ENCODE data around the gene FRMD5.
"Not testable (repeated sequence)": the region's sequence is repeated elsewhere in the genome, so short reads cannot be mapped to it uniquely, and the experiment has no call there.

Gene FRMD5

DNA sequence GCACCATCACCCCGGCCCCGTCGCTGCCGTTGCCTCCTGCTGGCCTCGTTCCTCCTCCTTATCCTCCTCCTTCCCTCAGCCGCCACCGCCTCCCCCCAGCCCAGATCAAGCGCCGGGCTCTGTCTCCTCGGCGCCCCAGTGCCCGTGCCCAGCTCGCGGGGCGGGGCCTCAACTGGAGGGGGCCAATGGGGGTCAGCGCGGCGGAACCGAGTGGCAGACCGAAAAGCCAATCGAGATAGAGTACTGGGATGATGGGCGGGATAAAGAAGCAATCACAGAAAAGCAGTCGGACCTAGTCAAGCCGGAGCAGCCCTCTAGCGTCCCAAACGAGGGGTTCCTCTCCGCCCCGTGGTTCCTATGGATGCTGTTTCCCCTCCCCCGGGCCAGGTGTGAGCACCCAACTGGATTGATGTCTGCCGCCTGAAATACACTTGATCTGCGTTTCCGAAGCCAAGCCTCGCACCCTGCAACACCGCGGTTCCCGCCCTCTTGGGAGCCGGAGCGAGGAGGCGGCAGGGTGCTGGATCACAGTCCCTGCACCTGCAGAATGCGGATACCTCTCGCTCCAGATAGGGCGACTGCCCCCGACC, at the start of gene FRMD5:
TSS of gene FRMD5 (minus strand) at position 121 of the 590 bp plus-strand sequence.
- Histone ChIP-seq H3K4me3 (ENCODE audit: low read length) (peak within 1 kb of the TSS; percentile 87), H3K4me1 (ENCODE audit: control insufficient read depth, insufficient read depth, low read length) (peaks cover 9% of the 10 kb centered on the region), H3K9ac (ENCODE audit: low read length) (peak within 1 kb of the TSS; percentile 49), H3K27me3 (ENCODE audit: control insufficient read depth, insufficient read depth, low read length) (peaks cover 12% of the 10 kb centered on the region), H3K36me3 (ENCODE audit: control insufficient read depth, insufficient read depth, low read length) (no peaks in the 10 kb centered on the region), H3K27ac (ENCODE audit: low read depth, low read length) (no peak within 1 kb of the TSS)

DNA sequence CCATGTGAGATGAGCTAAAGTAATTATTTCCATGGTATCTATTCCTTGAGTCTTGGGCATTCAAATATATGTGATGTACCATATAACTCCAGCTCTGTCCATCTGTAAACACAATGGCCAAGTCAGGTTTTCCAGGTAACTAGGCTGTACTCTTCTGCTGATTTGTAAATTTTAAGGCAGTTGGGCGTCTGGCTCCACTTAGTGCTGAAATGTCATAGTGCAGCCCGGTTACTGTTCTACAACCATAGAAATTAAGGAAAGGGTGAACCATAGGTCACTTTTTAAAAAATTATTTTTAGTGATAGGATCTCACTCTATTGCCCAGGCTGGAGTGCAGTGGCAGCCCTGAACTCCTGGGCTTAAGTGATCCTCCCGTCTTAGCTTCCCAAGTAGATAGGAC, 48.8 kb upstream of the FRMD5 start:
- Histone ChIP-seq H3K4me1 (ENCODE audit: control insufficient read depth, insufficient read depth, low read length) (no peaks in the 10 kb centered on the region), H3K27ac (ENCODE audit: low read depth, low read length) (no peak overlapping the region), H3K36me3 (ENCODE audit: control insufficient read depth, insufficient read depth, low read length) (no peaks in the 10 kb centered on the region), H3K27me3 (ENCODE audit: control insufficient read depth, insufficient read depth, low read length) (no peaks in the 10 kb centered on the region), H3K4me3 (ENCODE audit: low read length) (no peak overlapping the region), H3K9ac (ENCODE audit: low read length) (no peak overlapping the region)

DNA sequence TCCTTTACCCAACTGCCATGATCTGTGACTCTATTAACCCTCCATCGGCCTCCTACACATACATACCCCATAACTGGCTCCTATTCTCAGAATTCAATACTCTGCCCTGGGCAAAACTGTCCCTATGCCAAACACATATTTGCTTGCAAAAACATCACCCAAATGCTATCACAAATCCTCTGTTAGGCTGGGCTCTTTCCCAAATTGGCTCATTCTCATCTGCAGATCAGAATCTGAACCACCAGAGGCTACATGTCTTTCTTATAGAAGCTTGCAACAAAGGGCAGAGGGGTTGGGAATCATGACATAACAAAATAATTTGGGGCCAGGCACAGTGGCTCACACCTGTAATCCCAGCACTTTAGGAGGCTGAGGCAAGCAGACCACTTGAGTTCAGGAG, 48.1 kb upstream of the FRMD5 start:
- H3K27me3 ChIP-seq (ENCODE audit: control insufficient read depth, insufficient read depth, low read length): no peaks in the 10 kb centered on the region
- H3K27ac ChIP-seq (ENCODE audit: low read depth, low read length): no peak overlapping the region
- no peaks in the 10 kb centered on the region for H3K36me3 ChIP-seq (ENCODE audit: control insufficient read depth, insufficient read depth, low read length)
- H3K4me3 ChIP-seq (ENCODE audit: low read length): no peak overlapping the region
- H3K9ac ChIP-seq (ENCODE audit: low read length): no peak overlapping the region
- no peaks in the 10 kb centered on the region for H3K4me1 ChIP-seq (ENCODE audit: control insufficient read depth, insufficient read depth, low read length)

DNA sequence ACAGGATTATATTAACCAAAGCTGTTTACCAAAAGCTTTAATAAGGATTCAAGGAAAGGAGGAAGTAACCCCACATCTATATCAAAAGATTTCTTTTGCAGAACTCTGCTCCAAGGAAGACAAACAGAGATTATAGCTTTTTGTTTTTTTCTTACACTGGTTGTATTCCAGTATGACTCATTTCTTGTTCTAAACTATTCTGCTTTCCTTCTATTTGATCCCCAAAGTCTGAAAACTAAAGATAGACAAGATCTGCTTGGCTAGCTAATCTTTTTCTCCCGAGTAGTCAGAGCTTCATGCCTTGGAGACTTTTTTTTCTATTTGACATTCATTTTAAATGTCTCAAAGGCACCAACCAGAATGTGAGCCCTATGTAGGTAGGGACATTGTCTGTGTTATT, 36.8 kb upstream of the FRMD5 start:
- H3K27me3 ChIP-seq (ENCODE audit: control insufficient read depth, insufficient read depth, low read length): no peaks in the 10 kb centered on the region
- no peak overlapping the region for H3K4me3 ChIP-seq (ENCODE audit: low read length)
- no peaks in the 10 kb centered on the region for H3K4me1 ChIP-seq (ENCODE audit: control insufficient read depth, insufficient read depth, low read length)
- H3K9ac ChIP-seq (ENCODE audit: low read length): no peak overlapping the region
- H3K27ac ChIP-seq (ENCODE audit: low read depth, low read length): no peak overlapping the region
- no peaks in the 10 kb centered on the region for H3K36me3 ChIP-seq (ENCODE audit: control insufficient read depth, insufficient read depth, low read length)

DNA sequence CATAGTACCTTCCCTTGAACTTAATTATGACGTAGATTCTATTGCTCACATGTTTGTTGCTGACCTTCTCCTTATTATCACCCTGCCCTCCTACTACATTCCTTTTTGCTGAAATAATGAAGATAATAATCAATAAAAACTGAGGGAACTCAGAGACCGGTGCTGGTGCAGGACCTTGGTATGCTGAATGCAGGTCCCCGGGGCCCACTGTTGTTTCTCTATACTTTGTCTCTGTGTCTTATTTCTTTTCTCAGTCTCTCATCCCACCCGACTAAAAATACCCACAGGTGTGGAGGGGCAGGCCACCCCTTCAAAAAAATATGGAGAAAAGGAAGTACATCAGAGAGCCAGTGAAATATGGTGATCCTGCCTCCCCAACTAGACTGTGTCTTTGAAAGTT, 34.2 kb upstream of the FRMD5 start:
- not testable (repeated sequence) for H3K27me3 ChIP-seq (ENCODE audit: control insufficient read depth, insufficient read depth, low read length)

DNA sequence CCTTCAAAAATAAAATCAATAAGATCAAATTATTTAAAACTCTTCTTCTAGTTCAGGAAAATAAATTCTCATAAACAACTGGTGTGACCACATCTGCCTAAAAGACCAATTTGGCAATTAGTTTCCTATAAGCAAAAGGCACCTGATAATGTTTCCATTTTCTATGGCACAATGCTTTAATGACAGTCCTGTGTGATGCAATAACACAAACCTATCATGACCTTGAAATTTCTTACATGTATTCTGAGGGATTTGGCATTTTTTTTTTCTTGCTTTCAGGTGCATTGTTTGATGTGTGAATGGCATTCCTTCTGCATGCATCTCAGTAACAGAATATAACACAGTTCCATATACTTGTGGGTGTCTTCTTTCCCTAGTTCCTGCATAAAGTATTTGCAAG, 32.5 kb upstream of the FRMD5 start:
- Histone ChIP-seq H3K27me3 (ENCODE audit: control insufficient read depth, insufficient read depth, low read length) (no peaks in the 10 kb centered on the region), H3K36me3 (ENCODE audit: control insufficient read depth, insufficient read depth, low read length) (no peaks in the 10 kb centered on the region), H3K4me3 (ENCODE audit: low read length) (no peak overlapping the region), H3K4me1 (ENCODE audit: control insufficient read depth, insufficient read depth, low read length) (no peaks in the 10 kb centered on the region), H3K27ac (ENCODE audit: low read depth, low read length) (no peak overlapping the region), H3K9ac (ENCODE audit: low read length) (no peak overlapping the region)

More for the DNA sequence above, 34.2 kb upstream of the FRMD5 start:
- H3K36me3 ChIP-seq (ENCODE audit: control insufficient read depth, insufficient read depth, low read length); H3K4me3 ChIP-seq (ENCODE audit: low read length); H3K27ac ChIP-seq (ENCODE audit: low read depth, low read length); H3K4me1 ChIP-seq (ENCODE audit: control insufficient read depth, insufficient read depth, low read length); H3K9ac ChIP-seq (ENCODE audit: low read length): not testable (repeated sequence)

DNA sequence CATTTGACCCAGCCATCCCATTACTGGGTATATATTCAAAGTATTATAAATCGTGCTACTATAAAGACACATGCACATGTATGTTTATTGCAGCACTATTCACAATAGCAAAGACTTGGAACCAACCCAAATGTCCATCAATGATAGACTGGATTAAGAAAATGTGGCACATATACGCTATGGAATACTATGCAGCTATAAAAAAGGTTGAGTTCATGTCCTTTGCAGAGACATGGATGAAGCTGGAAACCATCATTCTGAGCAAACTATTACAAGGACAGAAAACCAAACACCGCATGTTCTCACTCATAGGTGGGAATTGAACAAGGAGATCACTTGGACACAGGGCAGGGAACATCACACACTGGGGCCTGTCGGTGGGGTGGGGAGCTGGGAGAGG, 31.9 kb upstream of the FRMD5 start:
- H3K27ac ChIP-seq (ENCODE audit: low read depth, low read length); H3K4me3 ChIP-seq (ENCODE audit: low read length); H3K9ac ChIP-seq (ENCODE audit: low read length); H3K27me3 ChIP-seq (ENCODE audit: control insufficient read depth, insufficient read depth, low read length); H3K4me1 ChIP-seq (ENCODE audit: control insufficient read depth, insufficient read depth, low read length); H3K36me3 ChIP-seq (ENCODE audit: control insufficient read depth, insufficient read depth, low read length): not testable (repeated sequence)

DNA sequence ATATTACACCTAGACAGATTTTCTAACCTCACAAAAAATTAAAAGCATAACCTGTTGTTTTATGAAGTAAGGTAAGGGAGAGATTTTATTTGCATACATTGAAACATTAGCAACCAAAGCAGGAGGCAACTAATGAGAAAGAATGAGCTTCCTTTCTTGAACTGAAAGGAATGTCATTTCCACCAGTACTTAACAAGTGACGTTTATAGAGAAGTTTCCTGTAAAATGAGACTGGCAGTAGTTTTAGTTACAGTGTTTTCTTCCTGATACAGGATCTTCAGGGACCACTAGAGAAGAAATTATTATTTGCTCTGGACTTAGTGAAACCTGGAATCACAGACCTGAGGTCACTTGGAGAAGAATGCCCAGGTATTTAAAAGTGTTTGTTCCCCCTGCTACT, 27.4 kb upstream of the FRMD5 start:
- no peaks in the 10 kb centered on the region for H3K27me3 ChIP-seq (ENCODE audit: control insufficient read depth, insufficient read depth, low read length)
- no peak overlapping the region for H3K4me3 ChIP-seq (ENCODE audit: low read length)
- no peak overlapping the region for H3K9ac ChIP-seq (ENCODE audit: low read length)
- no peaks in the 10 kb centered on the region for H3K36me3 ChIP-seq (ENCODE audit: control insufficient read depth, insufficient read depth, low read length)
- no peaks in the 10 kb centered on the region for H3K4me1 ChIP-seq (ENCODE audit: control insufficient read depth, insufficient read depth, low read length)
- no peak overlapping the region for H3K27ac ChIP-seq (ENCODE audit: low read depth, low read length)

DNA sequence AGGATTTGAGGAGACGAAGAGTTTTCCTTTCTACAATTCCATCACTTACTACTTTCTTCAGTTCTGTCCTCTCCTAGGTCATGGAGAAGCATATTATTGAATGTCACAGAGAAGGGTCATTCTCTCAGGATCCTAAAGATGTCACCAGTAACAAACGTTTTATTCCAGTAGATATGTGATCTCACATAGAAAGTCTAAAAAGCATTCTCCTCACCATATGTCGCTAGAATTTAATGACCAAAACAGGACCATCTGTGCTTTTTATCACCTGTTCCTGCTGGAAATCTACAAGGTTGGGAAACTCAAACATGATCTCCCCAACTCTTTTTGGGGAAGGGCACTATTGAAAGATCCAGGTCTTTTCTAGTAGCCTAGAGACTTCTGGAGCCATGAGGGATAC, 24.0 kb upstream of the FRMD5 start:
- no peaks in the 10 kb centered on the region for H3K36me3 ChIP-seq (ENCODE audit: control insufficient read depth, insufficient read depth, low read length)
- no peak overlapping the region for H3K27ac ChIP-seq (ENCODE audit: low read depth, low read length)
- H3K27me3 ChIP-seq (ENCODE audit: control insufficient read depth, insufficient read depth, low read length): no peaks in the 10 kb centered on the region

DNA sequence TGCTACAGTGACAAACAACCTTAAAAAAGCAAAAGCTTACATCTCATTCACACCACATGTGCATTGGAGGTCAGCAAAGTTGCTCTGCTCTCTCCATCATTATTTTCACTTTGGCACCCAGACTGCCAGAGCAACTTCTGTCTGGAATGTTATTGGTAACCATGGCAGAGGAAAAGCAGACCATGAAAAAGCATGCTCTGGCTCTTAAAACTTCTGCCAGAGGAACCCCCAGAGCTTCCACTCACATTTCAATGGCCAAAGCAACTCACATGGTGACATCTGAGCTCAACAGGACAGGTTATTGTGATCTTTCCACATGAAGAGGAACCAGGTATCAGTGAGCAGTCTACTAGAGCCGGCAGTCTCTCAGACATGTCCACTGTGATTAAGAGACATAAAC, 21.9 kb upstream of the FRMD5 start:
- H3K27me3 ChIP-seq (ENCODE audit: control insufficient read depth, insufficient read depth, low read length): no peaks in the 10 kb centered on the region
- H3K4me1 ChIP-seq (ENCODE audit: control insufficient read depth, insufficient read depth, low read length): no peaks in the 10 kb centered on the region
- H3K4me3 ChIP-seq (ENCODE audit: low read length): no peak overlapping the region
- H3K36me3 ChIP-seq (ENCODE audit: control insufficient read depth, insufficient read depth, low read length): no peaks in the 10 kb centered on the region
- H3K27ac ChIP-seq (ENCODE audit: low read depth, low read length): no peak overlapping the region
- no peak overlapping the region for H3K9ac ChIP-seq (ENCODE audit: low read length)

More for the DNA sequence above, 24.0 kb upstream of the FRMD5 start:
- H3K9ac ChIP-seq (ENCODE audit: low read length): no peak overlapping the region
- no peak overlapping the region for H3K4me3 ChIP-seq (ENCODE audit: low read length)
- no peaks in the 10 kb centered on the region for H3K4me1 ChIP-seq (ENCODE audit: control insufficient read depth, insufficient read depth, low read length)

DNA sequence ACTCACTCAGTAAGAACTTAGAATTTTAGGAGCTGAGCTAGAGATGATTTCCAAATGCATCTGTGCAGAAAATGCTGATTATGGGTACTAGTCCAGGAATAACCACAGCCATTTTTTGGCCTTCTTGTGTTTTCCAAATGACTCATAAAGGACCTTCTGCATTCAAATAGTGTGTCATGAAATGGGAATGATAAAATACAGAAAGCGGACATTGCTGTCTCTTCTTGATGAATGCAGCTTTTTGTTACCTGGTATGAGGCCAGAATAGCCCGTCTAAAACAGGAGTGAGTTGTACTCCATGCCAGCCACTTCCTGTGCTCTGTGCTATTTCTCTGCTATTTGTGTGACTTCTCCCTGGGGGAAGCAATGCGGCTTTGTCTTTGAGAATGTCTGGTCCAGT, 20.5 kb upstream of the FRMD5 start:
- no peak overlapping the region for H3K4me3 ChIP-seq (ENCODE audit: low read length)
- no peaks in the 10 kb centered on the region for H3K4me1 ChIP-seq (ENCODE audit: control insufficient read depth, insufficient read depth, low read length)
- no peak overlapping the region for H3K9ac ChIP-seq (ENCODE audit: low read length)
- no peaks in the 10 kb centered on the region for H3K27me3 ChIP-seq (ENCODE audit: control insufficient read depth, insufficient read depth, low read length)
- no peak overlapping the region for H3K27ac ChIP-seq (ENCODE audit: low read depth, low read length)
- H3K36me3 ChIP-seq (ENCODE audit: control insufficient read depth, insufficient read depth, low read length): no peaks in the 10 kb centered on the region

DNA sequence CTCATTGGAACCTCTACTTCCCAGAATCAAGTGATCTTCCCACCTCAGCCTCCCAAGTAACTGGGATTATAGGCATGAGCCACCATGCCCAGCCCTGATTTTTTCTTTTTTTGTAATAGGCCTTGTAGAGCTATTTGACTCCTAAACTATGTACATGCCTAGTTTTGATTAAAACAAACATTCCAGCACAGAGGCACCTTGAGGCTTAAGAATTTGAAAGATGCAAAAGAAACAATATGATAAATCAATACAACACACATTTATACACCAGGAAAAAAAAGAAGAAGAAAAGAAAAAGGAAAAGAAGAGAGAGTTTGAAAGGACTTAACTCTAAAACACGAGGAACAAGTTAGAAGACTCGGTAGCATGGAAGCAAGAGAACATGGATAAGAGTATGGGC, 13.9 kb upstream of the FRMD5 start:
- H3K4me3 ChIP-seq (ENCODE audit: low read length): no peak overlapping the region
- no peaks in the 10 kb centered on the region for H3K36me3 ChIP-seq (ENCODE audit: control insufficient read depth, insufficient read depth, low read length)
- H3K4me1 ChIP-seq (ENCODE audit: control insufficient read depth, insufficient read depth, low read length): no peaks in the 10 kb centered on the region
- no peak overlapping the region for H3K27ac ChIP-seq (ENCODE audit: low read depth, low read length)
- H3K27me3 ChIP-seq (ENCODE audit: control insufficient read depth, insufficient read depth, low read length): no peaks in the 10 kb centered on the region
- no peak overlapping the region for H3K9ac ChIP-seq (ENCODE audit: low read length)

DNA sequence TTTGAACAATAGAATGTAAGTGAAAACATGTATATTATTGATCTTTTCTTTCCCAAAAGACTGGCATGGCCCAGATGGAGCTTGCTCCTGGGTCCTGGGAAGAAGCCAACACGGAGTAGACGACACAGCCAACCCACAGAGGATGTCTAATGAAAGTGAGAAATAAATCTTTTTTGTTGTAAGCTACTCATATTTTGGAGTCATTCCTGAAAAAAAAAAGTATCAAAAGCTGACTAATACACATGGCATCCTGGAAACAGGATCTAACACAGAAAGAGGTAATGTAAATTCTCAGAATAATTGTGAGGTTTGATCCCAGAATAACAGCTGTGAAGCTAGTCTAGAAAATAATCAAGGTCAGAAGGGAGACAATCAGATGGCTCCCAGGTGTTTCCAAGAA, 12.6 kb upstream of the FRMD5 start:
- no peaks in the 10 kb centered on the region for H3K27me3 ChIP-seq (ENCODE audit: control insufficient read depth, insufficient read depth, low read length)
- no peak overlapping the region for H3K27ac ChIP-seq (ENCODE audit: low read depth, low read length)
- no peaks in the 10 kb centered on the region for H3K36me3 ChIP-seq (ENCODE audit: control insufficient read depth, insufficient read depth, low read length)
- no peak overlapping the region for H3K4me3 ChIP-seq (ENCODE audit: low read length)
- H3K9ac ChIP-seq (ENCODE audit: low read length): no peak overlapping the region
- no peaks in the 10 kb centered on the region for H3K4me1 ChIP-seq (ENCODE audit: control insufficient read depth, insufficient read depth, low read length)
